ENCODE results near the gene ADARB2. TPM values are rescaled to one million over a fixed set of nuclear protein-coding genes. Genes with fewer than 3 reads are reported as not detected.

ADARB2 gene
- total and polyA plus RNA-seq, 8 donors: 0.34 to 24.7 (median 3.2) TPM

- DNase-seq: peak in 1 of 6 donors; percentile 22
- Histone ChIP-seq H3K36me3 (no peaks in the 10 kb centered on the region), H3K9me3 (no peaks in the 10 kb centered on the region), H3K4me1 (no peaks in the 10 kb centered on the region), H3K27me3 (no peaks in the 10 kb centered on the region), H3K4me3 (no peak overlapping the region), H3K27ac (no peak overlapping the region)
- no peak for FAIRE-seq
- 54 to 67% methylated on average over 12 of the region's 12 CpGs for WGBS, 2 donors
- no peak for TF ChIP-seq CTCF (IDR thresholded peaks at IDR 0.05)
- intact Hi-C loops (cut with DNase I): no loop called here
- ATAC-seq: no peak
These were observed 146.3 kb downstream of the ADARB2 start for GRCh38 chr10:1591045-1591444.

GRCh38 chr10:1589257-1589656, 148.1 kb downstream of the ADARB2 start:
- ATAC-seq: no peak

GRCh38 chr10:1582739-1583138, 154.6 kb downstream of the ADARB2 start:
- no peak for TF ChIP-seq CTCF (IDR thresholded peaks at IDR 0.05)
- Histone ChIP-seq H3K4me3 (no peak overlapping the region), H3K27ac (no peak overlapping the region), H3K9me3 (no peaks in the 10 kb centered on the region), H3K4me1 (no peaks in the 10 kb centered on the region), H3K27me3 (no peaks in the 10 kb centered on the region), H3K36me3 (no peaks in the 10 kb centered on the region)
- intact Hi-C loops (cut with DNase I): no loop called here
- ATAC-seq (no peak), DNase-seq (no peak), FAIRE-seq (no peak)
- 49 to 65% methylated on average over 4 of the region's 4 CpGs for WGBS, 2 donors

More at GRCh38 chr10:1589257-1589656, 148.1 kb downstream of the ADARB2 start:
- Histone ChIP-seq H3K36me3 (no peaks in the 10 kb centered on the region), H3K27me3 (no peaks in the 10 kb centered on the region), H3K27ac (no peak overlapping the region), H3K4me1 (no peaks in the 10 kb centered on the region), H3K4me3 (no peak overlapping the region), H3K9me3 (no peaks in the 10 kb centered on the region)
- peak in 1 of 6 donors; percentile 47 for DNase-seq
- FAIRE-seq: no peak
- intact Hi-C loops (cut with DNase I): no loop called here
- 75 to 88% methylated on average over 17 of the region's 17 CpGs for WGBS, 2 donors
- TF ChIP-seq CTCF (IDR thresholded peaks at IDR 0.05): no peak

GRCh38 chr10:1581189-1581588, 156.1 kb downstream of the ADARB2 start:
- DNase-seq: no peak
- Histone ChIP-seq H3K27me3 (no peaks in the 10 kb centered on the region), H3K4me1 (no peaks in the 10 kb centered on the region), H3K36me3 (no peaks in the 10 kb centered on the region), H3K4me3 (no peak overlapping the region), H3K9me3 (no peaks in the 10 kb centered on the region), H3K27ac (no peak overlapping the region)
- TF ChIP-seq CTCF (IDR thresholded peaks at IDR 0.05): no peak
- no peak for FAIRE-seq
- intact Hi-C loops (cut with DNase I): no loop called here
- no peak for ATAC-seq
- WGBS, 2 donors: 35 to 49% methylated on average over 11 of the region's 11 CpGs

GRCh38 chr10:1579671-1580070, 157.7 kb downstream of the ADARB2 start:
- no peak for TF ChIP-seq CTCF (IDR thresholded peaks at IDR 0.05)
- H3K9me3 ChIP-seq: no peaks in the 10 kb centered on the region
- H3K27ac ChIP-seq: no peak overlapping the region
- H3K36me3 ChIP-seq: no peaks in the 10 kb centered on the region
- no peak overlapping the region for H3K4me3 ChIP-seq
- no peaks in the 10 kb centered on the region for H3K4me1 ChIP-seq
- intact Hi-C loops (cut with DNase I): no loop called here
- 35 to 50% methylated on average over 9 of the region's 9 CpGs for WGBS, 2 donors
- no peaks in the 10 kb centered on the region for H3K27me3 ChIP-seq
- FAIRE-seq: no peak
- no peak for DNase-seq
- no peak for ATAC-seq
